Epidermal melanocyte (primary cell): Measurements from ENCODE around the gene AMPH.
"Not testable (repeated sequence)": the region's sequence is repeated elsewhere in the genome, so short reads cannot be mapped to it uniquely, and the experiment has no call there.

Experiments
- DNase-seq: peaks from one replicate; pipeline ENCODE4 v3.0.0; 2011; ENCODE audit warnings: low spot score; ENCODE audit not compliant: insufficient read length

The AMPH gene

DNA sequence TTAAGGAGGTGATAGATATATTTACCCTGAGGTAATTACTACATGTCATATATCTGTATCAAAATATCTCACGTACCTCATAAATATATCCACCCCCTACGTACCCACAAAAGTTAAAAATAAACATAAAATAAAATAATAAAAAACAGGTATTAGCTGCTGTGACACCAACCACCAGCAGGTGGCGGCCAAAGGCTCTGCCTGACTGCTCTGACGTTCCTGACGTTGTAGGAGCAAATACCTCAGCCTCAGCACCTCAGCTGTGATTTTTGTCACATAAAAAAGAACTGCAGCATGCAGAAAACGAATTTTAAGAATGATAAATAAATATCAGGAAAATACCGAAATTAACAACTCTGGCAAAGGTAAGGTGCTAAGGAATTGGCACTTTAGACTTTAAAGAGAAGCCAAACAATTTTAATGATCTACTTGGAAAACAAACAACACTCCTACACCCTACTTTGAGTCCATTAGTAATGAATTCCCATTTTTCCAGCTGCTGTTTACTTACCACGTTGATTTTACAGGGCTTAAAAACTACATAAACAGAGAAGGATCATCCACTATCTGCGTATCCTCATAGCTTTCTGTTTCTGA lies 232.3 kb downstream of the AMPH start:
- DNase-seq: peak; percentile 35

DNA sequence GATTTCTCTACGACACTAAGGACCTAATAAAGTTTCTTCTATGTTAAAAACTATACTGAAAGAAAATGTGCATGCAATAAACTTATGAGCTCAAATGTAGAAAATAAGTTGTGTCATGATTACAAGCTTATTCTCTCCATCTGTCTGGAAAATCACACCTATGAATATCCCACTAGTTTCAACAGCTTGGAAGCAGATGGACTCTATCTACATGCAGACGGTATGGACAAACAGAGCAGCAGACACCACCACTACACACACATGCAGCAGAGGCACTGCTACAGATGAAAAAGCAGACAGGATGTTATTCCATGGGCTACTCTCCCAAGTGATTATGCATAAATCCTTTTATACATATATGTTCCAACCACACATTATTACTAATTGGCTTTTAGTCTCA lies 234.3 kb downstream of the AMPH start:
- no peak for DNase-seq

DNA sequence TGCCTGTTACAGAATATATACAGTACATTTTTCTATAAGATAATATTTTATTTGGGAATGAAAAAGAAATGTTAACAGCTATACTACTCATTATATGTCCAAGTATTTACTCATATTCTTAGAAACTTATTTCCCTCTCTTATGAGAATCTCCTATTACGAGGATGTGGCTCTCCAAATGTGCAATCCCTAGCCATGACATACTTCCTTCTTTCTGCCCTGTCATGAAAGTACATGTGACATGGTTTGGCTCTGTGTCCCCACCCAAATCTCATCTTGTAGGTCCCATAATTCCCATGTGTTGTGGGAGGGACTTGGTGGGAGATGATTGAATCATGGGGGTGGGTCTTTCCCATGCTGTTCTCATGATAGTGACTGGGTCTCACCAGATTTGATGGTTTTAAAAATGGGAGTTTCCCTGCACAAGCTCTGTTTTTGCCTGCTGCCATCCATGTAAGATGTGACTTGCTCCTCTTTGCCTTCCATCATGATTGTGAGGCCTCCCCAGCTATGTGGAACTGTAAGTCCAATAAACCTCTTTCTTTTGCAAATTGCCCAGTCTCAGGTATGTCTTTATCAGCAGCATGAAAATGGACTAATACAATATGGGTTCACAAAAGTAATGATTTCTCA lies 235.1 kb downstream of the AMPH start:
- DNase-seq: not testable (repeated sequence)

DNA sequence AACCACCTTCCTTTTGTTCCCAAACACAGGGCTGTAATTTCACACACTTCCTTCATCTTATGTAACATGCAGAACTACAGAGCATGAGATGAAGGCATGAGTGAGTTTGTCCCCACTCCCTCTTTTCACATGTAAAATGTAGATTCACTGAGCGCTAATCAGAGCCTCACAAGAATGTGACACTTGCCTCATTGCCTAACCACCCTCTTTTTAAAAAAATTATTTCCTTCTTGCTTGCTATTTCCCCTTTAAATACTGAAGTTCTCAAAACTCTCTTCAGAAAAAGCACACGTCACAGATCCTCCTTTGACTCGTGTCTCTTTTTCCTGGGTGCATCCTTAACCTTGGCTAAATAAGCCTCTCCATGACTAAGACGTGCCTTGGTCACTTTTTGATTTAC lies 236.5 kb downstream of the AMPH start:
- no peak for DNase-seq

DNA sequence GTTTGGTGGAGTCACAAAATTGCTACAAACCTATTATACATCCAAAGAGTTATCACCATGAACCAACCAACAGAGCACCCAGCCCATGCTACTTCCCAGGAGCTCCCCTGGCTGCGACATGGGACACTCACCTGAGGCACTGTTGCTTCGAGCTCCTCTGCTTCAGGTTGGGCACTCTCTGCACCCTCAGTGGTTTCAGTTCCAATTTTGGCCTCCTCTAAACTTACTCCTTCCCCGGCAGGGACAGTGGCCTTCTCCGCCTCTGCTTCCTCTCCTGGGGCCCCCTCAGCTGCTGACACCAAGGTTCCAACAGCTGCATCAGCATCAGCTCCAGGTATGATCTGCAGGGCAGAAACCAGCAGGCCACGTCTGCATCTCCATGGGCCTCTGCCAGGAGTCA lies 237.3 kb downstream of the AMPH start:
- DNase-seq: no peak

DNA sequence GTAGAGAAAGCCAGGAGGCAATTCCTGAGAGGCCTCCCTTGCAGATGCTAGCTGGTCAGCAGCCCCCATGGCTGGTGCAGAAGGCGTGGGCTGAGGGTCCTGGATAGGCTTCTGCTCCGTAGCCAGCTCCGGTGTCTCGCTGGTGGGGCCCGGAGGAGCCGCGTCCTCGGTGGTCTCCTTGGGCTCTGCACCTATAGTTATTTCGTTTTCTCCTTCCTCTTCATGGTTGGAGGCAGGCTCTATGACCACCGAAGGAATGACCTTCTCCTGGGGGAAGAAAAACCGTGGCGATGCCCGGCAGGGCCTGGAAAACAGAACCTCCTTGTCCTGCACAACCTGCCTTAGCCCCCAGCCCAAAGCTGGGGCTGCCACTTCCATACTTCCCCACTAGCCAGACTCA lies 239.4 kb downstream of the AMPH start:
- DNase-seq: no peak

DNA sequence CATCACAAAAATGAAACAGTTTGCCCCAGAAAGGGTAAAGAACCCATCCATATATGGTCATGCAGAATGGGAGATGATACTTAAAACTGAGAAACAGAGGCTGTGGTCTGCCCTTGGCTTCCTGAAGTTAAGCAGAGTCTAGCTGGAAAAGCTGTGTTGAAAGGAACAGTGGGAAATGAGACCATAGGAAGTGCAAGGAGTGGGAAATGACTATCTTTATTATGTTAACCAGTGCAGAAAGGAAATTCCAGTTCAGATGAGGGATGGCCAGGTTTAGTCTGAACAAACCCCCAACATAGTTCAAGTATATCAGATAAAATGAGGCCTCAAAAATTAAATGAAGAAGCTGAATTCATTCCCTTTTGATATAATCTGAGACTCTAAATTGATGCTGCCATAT lies 245.5 kb downstream of the AMPH start:
- DNase-seq: no peak

DNA sequence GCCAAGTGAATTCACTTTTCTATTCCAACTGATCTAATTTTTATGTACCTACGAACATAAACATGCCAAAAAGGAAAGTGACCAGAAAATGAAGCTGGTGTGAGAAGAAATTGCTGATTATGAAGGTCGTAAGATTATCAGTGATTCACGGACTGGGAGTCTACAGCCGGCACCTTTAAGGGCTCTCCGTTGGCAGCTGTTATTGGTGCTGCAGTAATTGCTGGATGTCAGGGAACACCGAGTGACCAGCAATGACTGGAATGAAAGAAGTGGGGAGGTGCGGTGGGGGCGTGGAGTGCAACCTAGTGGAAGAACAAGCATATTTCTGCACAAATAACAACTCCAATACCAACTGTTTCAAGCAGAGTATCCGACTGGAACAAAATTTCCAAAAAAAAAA lies 247.9 kb downstream of the AMPH start:
- no peak for DNase-seq

DNA sequence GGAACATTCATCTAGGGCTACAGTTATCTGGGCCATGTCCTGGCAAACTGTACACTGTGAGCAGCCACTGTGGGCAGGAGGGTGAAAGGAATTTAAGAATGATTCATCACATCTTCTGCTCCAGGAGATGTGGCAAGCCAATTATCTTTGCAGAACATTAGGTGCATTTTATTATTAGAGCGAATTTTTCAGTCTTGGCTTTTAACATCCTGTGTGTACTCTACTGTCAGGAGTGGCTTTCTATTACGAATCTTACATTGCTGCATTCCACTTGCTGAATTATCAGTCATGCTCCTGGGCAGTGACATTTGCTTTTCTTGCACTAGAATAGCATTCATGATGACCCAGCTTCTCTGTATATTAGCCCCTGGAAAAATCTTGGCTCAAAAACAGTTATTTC lies 248.5 kb downstream of the AMPH start:
- DNase-seq: no peak

DNA sequence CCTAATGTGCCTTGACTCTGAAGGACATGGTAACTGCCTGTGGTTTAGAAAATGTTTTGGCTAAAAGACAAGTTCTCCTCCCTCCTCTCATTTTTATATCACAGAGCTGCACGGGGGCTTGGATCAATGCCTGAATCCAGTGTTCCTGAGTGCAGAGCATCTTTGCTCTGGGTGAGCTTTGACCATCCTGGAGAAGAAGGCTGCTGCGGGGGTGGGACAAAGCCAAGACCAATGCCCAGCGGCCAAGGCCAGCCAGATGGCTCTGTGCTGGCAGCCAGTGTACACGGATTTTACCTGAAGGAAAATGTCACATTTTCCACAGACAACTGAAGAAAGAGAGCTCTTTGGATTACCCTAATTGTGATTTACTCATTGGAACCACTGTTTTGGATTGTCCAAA lies 255.7 kb downstream of the AMPH start:
- DNase-seq: no peak

DNA sequence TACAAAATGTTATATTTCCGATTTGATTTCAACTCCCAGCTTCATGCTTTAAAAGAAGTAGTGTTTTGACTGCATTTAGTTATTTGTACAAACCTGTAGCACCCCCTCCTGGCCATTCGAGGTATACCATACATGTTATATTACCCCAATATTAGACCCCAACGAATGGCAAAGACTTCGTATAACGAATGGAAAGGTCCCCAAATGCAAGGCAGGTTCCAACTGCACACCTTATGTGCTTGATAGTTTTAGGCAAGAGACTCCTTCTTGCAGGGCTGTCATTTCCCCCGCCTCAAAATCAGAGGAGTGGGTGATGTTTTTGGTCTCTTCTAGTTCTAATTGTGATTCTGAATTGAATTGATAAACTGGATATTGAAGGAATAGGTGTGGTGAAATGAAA lies 256.7 kb downstream of the AMPH start:
- no peak for DNase-seq

DNA sequence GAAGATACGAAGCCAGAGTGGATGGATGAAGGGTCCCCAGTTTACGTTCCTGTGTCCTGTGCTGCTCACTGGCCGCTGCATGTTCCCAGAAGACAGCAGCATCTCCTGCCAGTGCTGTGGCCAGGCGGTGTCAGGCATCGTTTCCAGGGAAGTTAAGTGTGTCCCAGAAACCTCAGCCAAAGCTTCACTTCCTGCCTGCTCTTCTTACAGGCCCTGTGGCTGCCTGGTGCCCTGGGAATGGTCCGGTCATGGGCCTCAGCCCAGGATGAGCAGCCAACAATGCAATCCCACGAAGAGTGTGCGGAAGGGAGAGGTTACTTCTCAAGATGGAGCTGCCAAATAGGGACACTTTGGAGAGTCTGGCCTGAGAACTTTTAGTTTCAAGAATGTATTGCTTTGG lies 258.0 kb downstream of the AMPH start:
- no peak for DNase-seq

DNA sequence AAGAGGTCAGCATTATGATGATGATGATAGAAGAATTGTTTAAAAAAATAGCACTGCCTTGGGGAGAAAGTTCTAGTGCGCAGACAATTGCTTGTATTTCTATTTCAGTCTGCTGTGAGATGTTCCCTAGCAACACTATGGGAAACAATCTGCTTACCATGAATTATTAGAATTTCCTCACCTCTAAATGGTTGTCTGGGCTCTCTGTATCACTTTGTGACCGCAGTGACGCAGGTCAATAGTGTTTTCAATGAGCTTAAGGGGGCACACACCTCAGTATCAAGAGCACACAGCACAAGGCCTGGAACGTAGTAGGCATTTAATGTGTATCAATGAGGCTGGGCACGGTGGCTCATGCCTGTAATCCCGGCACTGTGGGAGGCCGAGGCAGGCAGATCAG lies 258.9 kb downstream of the AMPH start:
- no peak for DNase-seq

DNA sequence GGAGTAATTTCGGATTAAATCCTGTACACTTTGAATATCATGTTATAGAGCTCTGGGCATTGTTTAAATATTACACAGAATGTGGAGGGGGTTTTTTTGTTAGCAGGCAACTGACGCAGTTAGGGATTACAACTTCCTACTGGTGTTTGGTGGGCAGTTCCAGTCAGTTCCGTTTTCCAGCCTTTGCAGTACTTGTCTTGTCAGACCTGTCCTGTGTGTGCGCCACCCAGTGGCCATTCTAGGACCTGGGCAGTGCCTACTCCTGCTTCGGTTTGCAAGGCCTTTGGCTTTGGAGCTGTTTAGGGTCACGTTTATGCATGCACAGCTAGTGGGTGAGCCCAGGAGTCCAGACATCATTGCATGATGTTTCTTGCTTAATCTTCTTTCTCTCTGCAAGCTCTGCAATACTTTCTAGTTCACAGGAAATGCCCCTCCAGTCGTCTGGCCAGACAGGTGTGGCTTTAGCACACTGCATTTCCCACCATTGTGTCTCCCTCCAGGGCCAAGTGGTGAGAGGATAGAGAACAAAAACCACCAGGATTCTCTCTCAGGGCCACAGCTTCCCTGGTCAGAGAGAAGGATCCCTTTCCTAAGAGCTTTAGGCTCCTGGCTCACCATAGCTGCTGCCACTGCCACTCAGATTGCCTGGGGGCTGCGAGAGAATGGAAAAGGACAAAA lies 261.2 kb downstream of the AMPH start:
- DNase-seq: peak; percentile 66

DNA sequence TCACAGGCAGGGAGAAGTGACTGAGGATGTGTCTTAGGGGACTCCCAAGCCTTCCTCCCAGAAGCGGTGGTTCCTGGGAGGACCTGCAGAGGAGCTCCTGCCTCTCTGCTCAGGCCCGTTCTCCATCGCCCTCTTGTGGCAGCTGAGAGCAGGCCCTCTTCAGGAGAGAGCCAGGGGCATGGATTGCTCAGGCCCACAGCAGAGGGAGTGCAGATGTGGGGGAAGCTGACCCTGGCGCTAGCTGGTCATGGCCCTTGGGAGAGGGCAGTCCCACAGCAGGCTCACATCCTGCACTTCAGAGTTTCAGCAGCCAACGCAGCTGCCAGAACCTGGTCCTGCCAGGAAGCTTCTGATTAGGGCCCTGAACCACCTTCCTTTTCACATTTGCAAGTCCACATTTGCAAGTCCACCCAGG lies 263.0 kb downstream of the AMPH start:
- DNase-seq: no peak

DNA sequence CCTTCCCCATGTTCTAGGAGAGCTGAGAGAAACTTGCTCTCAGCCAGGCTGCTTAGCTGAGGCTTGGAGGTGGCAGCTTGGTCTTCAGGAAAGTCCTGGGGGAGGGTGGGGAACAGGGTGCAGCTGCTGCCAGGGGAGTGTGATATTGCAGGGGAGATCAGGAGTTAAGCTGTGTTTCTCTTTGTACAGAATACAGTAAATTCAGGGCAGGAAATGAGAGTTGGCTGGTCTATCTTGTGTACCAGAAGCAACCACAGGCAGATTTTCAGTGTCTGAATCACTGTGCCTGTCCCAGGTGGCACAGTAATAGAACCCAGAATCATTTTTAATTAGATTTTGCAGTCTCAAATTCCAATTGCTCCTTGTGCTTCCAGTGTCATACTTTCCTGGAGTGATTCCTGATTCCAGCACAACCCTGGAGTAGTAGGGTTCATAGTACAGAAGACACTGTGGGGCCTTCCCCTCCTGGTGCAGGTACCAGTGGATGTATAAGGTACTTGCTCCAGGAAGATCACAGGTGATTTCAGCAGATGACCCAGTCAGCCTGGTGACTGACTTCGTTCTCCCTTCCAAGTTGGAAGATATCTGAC lies 263.8 kb downstream of the AMPH start:
- no peak for DNase-seq

DNA sequence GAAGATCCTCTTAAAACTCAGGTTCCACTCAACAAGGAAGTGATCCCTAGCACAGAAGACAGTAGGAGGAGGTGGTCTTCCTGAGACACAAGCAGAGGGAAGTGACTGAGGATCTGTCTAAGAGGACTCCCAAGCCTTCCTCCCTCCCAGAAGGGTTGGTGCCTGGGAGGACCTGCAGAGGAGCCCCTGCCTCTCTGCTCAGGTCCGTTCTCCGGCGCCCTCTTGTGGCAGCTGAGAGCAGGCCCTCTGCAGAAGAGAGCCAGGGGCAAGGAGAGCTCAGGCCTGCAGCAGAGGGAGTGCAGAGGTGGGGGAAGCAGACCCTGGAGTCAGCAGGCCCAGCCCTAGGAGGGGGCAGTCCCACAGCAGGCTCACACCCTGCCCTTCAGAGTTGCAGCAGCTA lies 267.8 kb downstream of the AMPH start:
- not testable (repeated sequence) for DNase-seq

DNA sequence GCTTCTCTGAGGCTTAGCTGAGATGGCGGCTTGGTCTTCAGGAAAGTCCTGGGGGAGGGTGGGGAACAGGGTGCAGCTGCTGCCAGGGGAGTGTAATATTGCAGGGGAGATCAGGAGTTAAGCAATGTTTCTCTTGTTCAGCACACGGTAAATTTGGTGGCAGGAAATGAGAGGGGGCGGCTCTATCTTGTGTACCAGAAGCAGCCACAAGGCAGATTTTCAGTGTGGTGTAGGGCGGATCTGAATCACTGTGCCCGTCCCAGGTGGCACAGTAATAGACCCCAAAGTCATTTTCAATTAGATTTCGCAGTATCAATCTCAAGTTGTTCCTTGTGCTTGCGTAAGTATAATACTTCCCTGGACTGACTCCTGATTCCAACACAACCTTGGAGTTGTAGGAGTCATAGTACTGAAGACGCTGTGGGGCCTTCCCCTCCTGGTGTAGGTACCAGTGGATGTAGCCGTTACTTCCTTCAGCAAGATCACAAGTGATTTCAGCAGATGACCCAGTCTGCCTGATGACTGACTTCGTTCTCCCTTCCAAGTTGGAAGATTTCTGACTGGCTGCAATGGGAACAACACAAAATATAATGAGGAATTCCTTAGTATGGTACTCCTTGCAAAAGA lies 268.4 kb downstream of the AMPH start:
- DNase-seq: not testable (repeated sequence)

DNA sequence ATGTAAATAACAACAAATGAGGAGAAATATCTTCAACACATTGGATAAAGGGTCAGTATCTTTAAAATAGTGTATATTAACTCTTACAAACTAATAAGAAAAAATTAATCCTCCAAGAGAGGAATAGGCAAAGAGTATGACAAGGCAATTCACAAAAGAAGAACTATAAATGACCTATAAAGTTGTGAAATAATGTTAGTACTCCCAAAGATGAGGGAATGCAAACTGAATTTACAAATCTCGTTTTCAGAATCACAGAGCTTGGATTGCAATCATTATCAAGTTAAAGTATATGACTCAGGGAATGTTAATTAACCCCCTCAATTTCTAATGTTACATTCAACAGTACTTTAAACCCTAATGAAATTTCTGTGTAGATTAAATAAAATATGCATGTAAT lies 270.4 kb downstream of the AMPH start:
- no peak for DNase-seq

DNA sequence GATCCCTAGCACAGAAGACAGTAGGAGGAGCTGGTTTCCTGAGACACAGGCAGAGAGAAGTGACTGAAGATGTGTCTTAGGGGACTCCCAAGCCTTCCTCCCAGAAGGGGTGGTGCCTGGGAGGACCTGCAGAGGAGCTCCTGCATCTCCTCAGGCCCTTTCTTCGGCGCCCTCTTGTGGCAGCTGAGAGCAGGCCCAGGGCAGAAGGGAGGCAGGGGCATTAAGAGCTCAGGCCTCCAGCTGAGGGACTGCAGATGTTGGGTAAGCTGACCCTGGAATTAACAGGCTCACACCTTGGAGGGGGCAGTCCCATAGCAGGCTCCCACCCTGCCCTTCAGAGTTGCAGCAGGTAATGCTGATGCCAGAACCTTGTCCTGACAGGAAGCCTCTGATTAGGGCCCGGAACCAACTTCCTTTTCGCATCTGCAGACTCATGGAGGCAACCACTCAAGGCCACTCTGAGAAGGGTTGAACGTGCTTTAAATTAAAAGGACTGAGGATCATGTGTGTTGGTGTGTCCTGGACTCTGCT lies 272.0 kb downstream of the AMPH start:
- DNase-seq: not testable (repeated sequence)

DNA sequence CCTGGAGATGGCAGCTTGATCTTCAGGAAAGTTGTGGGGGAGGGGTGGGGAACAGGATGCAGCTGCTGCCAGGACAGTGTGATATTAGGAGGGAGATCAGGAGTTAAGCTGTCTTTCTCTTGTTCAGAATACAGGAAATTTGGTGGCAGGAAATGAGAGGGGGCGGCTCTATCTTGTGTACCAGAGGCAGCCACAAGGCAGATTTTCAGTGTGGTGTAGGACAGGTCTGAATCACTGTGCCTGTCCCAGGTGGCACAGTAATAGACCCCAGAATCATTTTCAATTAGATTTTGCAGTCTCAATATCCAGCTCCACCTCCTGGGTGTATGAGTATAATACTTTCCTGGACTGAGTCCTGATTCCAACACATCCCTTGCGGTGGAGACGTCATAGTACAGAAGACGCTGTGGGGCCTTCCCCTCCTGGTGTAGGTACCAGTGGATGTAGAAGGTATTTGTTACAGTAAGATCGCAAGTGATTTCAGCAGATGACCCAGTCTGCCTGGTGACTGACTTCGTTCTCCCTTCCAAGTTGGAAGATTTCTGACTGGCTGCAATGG lies 272.8 kb downstream of the AMPH start:
- DNase-seq: not testable (repeated sequence)
